Dedifferentiated amniotic fluid mesenchymal stem cell (primary cell): Measurements from ENCODE around the gene C9orf85.
"Not testable (repeated sequence)": the region's sequence is repeated elsewhere in the genome, so short reads cannot be mapped to it uniquely, and the experiment has no call there.

Source experiments
- DNase-seq: peaks from one replicate; pipeline ENCODE4 v3.0.0-alpha.2; 2016; ENCODE audit errors: extremely low spot score

Gene C9orf85

DNA sequence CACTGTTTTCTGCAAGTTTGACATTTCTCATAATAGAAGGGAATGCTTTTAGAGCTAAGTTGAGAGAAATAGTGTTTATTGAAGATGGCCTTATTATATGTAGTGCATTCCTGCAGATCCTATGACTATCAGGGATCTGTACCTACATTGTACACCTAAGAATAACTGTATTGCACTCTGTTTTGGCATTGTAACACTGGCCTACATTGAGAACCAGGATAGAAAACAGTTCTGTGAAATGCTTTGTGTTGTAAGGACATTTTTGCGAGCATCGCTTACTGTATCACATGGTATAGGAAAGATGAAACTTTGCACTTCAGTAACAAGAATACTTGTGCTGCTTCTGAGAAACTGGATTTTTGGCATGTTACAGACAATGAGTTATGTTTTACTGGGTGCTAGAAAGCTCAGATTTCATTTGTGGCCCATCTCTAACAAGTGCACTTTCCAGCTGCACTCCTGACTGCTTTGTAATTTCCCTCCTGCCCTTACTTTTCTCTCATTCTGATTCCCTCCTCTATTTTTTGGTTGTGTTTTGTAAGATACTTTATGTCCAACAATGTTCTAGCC lies 30.6 kb downstream of the C9orf85 start:
- no peak for DNase-seq

DNA sequence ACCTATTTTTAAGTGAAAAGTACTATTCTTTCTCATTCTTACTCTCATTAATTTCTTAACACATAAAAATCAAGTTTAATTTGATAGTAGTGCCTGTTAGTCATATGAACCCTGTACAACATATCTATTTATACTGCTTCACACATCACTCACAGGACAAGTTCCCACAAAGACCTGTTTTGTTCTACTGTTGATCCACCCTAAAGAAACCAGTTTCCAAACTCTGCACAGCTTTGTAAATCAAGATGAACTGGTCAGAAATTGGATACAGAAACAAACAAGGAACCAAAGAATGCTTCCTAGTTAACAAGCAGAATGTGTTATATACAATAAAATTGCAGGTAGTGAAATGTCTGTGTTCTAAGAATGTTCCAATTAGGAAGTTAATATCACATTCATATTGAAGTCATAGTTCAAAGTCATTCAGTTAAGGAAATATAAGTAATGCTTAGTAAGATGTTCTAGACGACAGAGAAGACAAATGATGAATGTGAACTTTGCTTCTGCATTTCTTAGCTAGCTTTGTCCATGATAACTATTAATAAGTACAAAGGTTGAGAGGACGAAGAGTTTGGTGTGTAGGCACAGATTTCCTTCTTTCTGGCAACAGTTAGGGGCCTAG lies 33.4 kb downstream of the C9orf85 start:
- no peak for DNase-seq

DNA sequence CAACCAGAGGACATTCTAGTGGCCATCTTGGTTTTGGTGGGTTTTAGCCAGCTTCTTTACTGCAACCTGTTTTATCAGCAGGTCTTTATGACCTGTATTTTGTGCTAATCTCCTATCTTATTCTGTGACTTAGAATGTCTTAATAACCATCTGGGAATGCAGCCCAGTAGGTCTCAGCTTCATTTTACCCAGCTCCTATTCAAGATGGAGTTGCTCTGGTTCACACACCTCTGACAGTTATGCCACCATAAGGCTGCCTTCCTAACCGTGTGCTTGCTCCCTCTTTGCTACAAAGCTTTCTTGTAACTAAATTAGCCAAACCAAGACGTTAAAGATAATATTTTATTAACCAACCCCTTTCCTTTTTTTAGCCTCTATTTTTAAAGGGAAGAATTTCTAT lies 43.2 kb downstream of the C9orf85 start:
- not testable (repeated sequence) for DNase-seq

- no peak for DNase-seq
These were observed 44.0 kb downstream of the C9orf85 start for GRCh38 chr9:71955300-71955915.

- no peak for DNase-seq
These were observed 50.9 kb downstream of the C9orf85 start for GRCh38 chr9:71962328-71962727.

DNA sequence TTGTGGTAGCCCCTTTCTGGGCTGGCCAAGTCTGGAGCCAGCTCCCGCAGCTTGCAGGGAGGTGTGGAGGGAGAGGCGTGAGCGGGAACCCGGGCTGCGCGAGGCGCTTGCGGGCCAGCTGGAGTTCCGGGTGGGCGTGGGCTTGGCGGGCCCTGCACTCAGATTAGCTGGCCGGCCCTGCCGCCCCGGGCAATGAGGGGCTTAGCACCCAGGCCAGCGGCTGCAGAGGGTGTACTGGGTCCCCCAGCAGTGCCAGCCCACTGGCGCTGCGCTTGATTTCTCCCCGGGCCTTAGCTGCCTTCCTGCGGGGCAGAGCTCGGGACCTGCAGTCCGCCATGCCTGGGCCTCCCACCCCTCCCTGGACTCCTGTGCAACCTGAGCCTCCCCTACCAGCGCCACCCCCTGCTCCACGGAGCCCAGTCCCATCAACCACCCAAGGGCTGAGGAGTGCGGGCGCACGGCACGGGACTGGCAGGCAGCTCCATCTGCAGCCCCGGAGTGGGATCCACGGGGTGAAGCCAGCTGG lies 52.1 kb downstream of the C9orf85 start:
- DNase-seq: not testable (repeated sequence)

- DNase-seq: no peak
These were observed 54.0 kb downstream of the C9orf85 start for GRCh38 chr9:71965403-71965802.

DNA sequence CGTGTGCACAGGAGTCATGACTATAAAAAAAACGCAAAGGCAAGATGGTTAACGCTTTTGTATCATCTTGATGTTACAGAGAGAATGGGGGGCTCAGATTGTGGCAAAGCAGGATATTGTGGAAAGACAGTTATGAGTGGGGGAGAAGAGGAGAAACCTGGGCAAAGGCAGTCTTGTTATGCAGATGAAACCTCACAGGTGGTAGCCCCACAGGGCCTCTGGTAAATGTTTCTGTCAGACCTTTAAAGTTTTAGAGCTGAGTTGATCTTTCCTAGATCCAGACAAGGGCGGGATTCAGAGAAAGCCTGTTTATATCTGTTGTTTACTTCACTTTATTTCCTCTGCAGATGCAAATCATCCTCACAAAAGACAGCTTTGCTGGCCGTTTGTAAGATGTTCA lies 55.2 kb downstream of the C9orf85 start:
- DNase-seq: no peak

DNA sequence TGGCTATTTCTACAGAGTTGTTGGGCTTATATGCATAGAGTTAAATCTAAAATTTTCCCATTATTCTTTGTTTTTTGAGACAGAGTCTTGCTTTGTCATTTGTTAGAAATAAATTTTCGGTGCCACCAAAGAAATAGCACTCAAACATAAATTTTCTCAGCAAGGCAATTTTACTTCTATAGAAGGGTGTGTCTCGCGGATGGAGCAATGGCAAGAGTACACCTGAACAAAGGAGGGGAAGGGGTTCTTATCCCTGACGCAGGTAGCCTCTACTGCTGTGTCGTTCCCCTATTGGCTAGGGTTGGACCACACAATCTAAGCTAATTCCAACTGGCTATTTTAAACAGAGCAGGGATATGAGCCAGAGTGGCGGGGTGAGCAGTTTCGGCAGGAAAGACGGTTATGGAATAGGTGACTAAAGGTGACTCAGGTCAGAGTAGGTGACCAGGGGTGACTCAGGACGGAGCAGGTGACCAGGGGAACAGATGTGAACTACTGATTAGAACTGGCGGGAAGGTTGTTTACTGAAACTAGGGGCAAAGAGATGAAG lies 57.2 kb downstream of the C9orf85 start:
- no peak for DNase-seq

- DNase-seq: no peak
These were observed 64.4 kb downstream of the C9orf85 start for GRCh38 chr9:71975833-71976232.

DNA sequence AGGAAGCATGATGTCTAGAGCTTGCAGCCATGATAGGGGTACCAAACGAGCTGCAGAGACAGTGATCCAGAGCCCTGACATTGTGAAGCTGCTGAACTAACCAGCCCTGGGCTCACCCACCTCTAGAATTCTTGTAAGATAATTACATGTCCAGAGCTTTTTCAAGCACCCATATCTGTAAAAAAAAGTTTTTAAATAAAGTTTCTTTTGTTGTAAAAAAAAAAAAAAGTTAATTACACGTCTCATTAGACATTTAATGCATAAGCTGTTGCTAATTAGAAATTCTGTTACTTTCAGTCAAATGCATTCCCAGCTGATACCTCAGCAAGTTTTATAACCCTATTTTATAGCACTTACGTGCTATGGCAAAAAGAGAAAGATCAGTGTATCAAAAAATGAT lies 65.6 kb downstream of the C9orf85 start:
- no peak for DNase-seq

DNA sequence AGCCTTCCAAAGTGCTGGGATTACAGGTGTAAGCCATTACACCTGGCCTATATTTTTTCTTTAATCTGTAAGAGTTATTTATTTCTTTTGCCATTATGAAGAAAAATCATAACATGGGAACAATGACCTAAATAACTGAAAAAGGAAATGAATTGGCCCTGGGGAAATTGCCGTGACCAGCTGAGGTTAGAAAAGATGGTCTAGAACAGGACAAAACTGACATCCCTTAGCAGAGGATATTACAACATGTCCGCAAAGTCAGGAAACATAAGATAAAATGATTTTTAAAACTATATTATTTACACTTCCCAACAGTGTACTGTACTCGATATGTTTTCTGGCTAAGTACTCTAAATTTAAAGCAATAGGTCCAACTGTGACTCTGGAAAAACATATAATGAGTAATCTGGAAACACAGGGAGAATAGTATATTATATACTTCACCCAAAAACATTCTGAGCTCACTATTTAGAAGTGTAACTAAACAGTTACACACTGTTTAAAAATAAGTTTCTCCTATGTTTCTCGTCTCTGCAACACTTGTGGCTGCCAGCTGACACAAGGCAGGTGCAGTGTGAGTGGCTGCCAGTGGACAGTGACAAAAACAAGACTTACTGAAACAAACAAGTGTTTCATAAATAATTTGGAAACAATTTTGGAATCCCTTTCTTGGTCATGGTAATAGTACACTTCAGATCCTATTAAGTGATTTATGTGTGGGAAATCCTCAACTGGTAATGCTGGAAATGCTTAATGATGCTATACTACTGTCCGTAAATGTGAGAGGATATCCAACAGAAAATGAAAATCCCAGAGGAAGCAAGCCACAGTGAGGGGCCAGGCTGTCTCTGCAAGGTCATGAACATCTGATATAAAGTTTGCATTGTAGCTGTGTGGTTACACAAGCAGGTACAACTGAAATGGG lies 69.1 kb downstream of the C9orf85 start:
- DNase-seq: no peak

DNA sequence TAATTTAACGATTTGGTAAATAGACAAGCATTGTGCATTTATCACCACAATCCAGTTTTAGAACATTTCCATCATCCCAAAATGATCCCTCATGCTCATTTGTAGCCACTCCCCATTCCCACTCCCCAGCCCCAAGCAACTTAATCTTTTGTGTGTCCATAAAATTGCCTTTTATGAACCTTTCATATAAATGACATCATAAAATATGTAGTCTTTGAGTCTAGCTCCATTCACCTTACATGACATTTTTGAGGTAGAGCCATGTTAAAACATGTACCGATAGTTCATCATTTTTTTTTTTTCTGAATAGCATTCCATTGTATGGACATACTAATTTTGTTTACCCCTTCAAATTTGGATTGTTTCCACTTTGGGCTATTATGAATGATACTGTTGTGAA lies 70.5 kb downstream of the C9orf85 start:
- DNase-seq: no peak

GRCh38 chr9:71984403-71984802 lies 73.0 kb downstream of the C9orf85 start:
- peak; percentile 63 for DNase-seq

DNA sequence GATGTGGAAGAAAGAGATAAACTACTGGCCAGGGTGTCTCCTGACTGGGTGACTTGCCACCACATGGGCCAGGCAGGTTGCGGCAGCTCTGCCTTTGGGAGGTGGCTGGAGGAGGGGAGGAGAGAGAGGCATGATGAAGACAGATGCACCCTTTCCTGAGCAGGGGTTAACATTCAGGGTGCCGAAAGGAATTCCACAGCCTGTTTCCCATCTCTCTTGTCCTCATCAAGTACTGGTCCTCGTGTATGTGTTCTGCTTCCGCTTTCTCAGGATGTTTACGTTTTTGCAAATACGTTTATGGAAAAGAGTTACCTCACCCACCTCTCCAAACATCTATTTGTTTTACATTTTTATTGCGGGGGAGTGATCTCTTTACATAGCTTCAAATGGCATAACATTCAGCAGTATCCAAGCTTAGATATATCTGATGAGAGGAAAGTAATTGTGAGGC lies 73.4 kb downstream of the C9orf85 start:
- DNase-seq: no peak

- DNase-seq: no peak
These were observed 74.0 kb downstream of the C9orf85 start for GRCh38 chr9:71985297-71985911.

DNA sequence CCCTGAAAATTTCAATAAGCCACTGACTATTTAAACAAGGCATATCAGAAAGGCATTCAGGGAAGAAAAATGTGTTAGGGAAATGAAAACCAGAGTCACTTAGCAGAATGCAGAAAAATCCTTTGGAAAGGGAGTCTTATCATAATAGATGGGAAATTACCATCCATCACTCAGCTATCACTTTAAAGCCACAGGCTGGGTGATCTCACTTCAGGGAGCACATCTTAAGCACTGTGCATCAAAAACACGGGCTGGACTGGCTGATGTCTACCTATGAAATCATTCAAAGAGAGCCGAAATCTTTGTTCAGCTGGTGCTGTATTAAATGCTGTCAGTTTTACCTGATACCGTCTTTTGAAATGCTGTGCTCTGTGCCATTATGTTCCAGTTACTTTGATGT lies 75.5 kb downstream of the C9orf85 start:
- no peak for DNase-seq

DNA sequence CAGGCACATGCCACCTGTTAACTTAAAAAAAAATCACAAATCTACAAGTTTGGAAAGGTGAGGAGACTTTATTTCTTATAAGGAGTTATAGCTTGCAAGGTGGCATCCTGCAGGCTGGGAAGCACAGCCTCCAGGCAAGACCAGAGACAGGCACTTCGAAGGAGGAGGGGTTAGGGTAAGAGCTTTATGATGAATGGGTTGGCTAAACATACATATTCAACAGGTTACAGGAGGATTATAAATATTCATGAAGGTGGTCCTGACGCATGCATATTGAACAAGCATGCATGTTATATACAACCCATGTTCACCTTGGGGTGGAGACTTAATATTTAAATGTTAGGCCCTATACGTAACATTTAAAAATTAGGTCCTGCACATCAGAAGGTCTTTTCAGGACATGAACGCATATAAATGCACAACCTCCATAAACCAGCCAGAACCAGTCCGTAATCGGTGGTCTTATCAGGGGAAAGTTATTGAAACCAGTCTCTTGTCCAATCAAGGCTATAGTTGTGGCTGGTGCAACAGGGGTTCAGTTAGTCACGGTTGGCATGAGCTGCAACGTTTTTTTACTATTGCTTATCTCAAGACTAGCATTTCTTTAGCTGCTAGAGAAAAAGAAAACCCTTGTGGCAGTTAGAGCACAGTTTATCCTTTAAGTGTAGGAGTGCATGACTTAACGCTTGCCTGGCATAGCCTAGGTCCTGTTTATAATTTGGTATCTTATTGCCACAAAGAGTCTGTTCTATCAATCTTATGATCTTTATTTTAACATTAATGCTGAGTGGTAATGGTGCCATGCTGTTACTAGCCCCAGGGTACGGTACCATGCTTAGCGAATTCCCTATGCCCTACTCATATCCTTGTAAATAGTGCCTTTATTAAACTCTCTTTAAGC lies 76.3 kb downstream of the C9orf85 start:
- DNase-seq: no peak

DNA sequence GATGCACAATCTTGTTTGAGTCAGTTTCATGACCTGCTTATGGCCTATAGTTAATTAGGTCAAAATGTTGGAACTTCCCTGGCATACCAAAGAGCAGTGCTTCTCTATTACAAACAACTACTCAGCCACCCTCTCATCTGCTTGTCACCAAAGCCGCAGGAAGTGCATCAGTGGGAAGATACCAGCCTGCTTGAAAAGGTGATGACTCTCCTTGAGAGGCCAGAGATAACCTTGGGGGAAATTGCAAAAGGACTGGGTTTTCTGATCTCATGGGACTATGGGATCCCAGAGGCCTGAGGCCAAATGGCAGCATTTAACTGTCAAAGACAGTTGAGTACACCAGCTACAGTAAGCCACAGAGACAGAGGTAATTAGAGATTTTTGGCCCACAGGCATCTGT lies 79.0 kb downstream of the C9orf85 start:
- no peak for DNase-seq

GRCh38 chr9:72005451-72005850 lies 94.0 kb downstream of the C9orf85 start:
- DNase-seq: no peak
